Measurements from ENCODE around the gene OR1N2.
"Not testable (repeated sequence)": the region's sequence is repeated elsewhere in the genome, so short reads cannot be mapped to it uniquely, and the experiment has no call there.

- not testable (repeated sequence) for TF ChIP-seq EZH2phosphoT487 (IDR thresholded peaks at IDR 0.05; ENCODE audit: borderline replicate concordance, low read length); CTCF (IDR thresholded peaks at IDR 0.05; ENCODE audit: low read depth, low read length, poor library complexity, severe bottlenecking)
Observed at GRCh38 chr9:122531157-122531556, 21.8 kb upstream of the OR1N2 start.

Data from DOHH2 (cell line).